Panc1 (cell line): Measurements from ENCODE around the gene ZNF492. TPM values are rescaled to one million over a fixed set of nuclear protein-coding genes. Genes with fewer than 3 reads are reported as not detected.

ENCODE experiments used
- ATAC-seq: fragments of 200-7000 bp; cut with Tn5 transposase; 2 replicates; pipeline ENCODE4 v1.9.1; 2020; ENCODE audit warnings: mild to moderate bottlenecking, moderate library complexity
- BruUV-seq: library from RNA; stranded (reverse); fragments of 400-500 nt; replicated peaks from 2 replicates; lab custom pipeline; 2021; lab: Mats Ljungman, UMichigan
- CTCF ChIA-PET: fragments of 300-600 bp; sonication (Branson Sonifier 250); formaldehyde crosslinking; loops from one replicate; lab custom pipeline; 2022; ENCODE audit warnings: antibody characterized with exemption; lab: Charles Lee
- POLR2A ChIA-PET: fragments of 300-600 bp; sonication (Branson Sonifier 250); formaldehyde crosslinking; loops from one replicate; lab custom pipeline; 2022; ENCODE audit warnings: antibody characterized with exemption; lab: Charles Lee
- DNase-seq: peaks from one replicate; pipeline ENCODE4 v3.0.0-alpha.2; 2010; ENCODE audit warnings: low read depth, low spot score
- H3K27ac ChIP-seq: 2 replicates; pipeline ENCODE4 v1.5.1; 2011; ENCODE audit warnings: mild to moderate bottlenecking, low read length, inconsistent platforms
- H3K27me3 ChIP-seq: fragments of 200-500 bp; sonication (Bioruptor generic); 2 replicates; pipeline ENCODE4 v1.6.0; 2014; ENCODE audit warnings: low read length, inconsistent platforms; ENCODE audit not compliant: control insufficient read depth, insufficient read depth
- H3K36me3 ChIP-seq: fragments of 200-500 bp; sonication (Bioruptor generic); 2 replicates; pipeline ENCODE4 v1.5.1; 2014; ENCODE audit warnings: inconsistent platforms, mild to moderate bottlenecking, low read length, moderate library complexity; ENCODE audit not compliant: control insufficient read depth, insufficient read depth
- H3K4me1 ChIP-seq: 2 replicates; pipeline ENCODE4 v1.5.1; 2011; ENCODE audit warnings: inconsistent platforms, mild to moderate bottlenecking, low read length, moderate library complexity; ENCODE audit not compliant: control insufficient read depth, insufficient read depth
- H3K4me3 ChIP-seq, 2 experiments: 2 replicates each; pipeline ENCODE4 v1.5.1; 2011 to 2012; ENCODE audit warnings: low read depth in 2 of 2, low read length in 2 of 2, mild to moderate bottlenecking in 2 of 2, inconsistent platforms in 1 of 2, moderate library complexity in 1 of 2
- H3K9me3 ChIP-seq: fragments of 200-500 bp; sonication (Bioruptor generic); 2 replicates; pipeline ENCODE4 v1.5.1; 2014; ENCODE audit warnings: low read depth, mild to moderate bottlenecking, inconsistent platforms, low read length, moderate library complexity; ENCODE audit not compliant: control insufficient read depth, insufficient read depth
- POLR2AphosphoS5 ChIP-seq: IDR thresholded peaks from 2 replicates; pipeline ENCODE4 v1.6.1; 2012; ENCODE audit warnings: mild to moderate bottlenecking, low read depth, low read length, moderate library complexity
- SIN3A ChIP-seq: IDR thresholded peaks from 2 replicates; pipeline ENCODE4 v1.6.1; 2012; ENCODE audit warnings: low read depth, mild to moderate bottlenecking, low read length, moderate library complexity, borderline replicate concordance; ENCODE audit not compliant: insufficient read depth
- TCF7L2 ChIP-seq: IDR thresholded peaks from 2 replicates; pipeline ENCODE4 v1.6.1; 2011; ENCODE audit warnings: mild to moderate bottlenecking, low read depth, low read length, inconsistent platforms
- in situ Hi-C: cut with HindIII; loops from 2 replicates; pipeline ENCODE4 v1.10.0; 2016; ENCODE audit warnings: low sequenced_read_pairs, low pct_unique_long_range_greater_than_20kb
- intact Hi-C: fragments of 100-400 bp; cut with micrococcal nuclease; formaldehyde crosslinking; loops from one replicate; pipeline ENCODE4 v1.10.0; 2022; ENCODE audit not compliant: unreplicated experiment
- total RNA-seq: library from RNA; stranded (reverse); gene quantifications from one replicate; pipeline ENCODE4 v1.2.1, GENCODE V29; 2021; ENCODE audit not compliant: unreplicated experiment
- TF ChIP-seq, protein P1 (sequence below): fragments of 450-650 bp; IDR thresholded peaks from 2 replicates; pipeline ENCODE4 v1.5.1; 2017; ENCODE audit warnings: mild to moderate bottlenecking
- TF ChIP-seq, protein P2 (sequence below), 2 experiments: IDR thresholded peaks; 2 replicates each; pipeline ENCODE4 v1.6.1; 2011 to 2012; ENCODE audit warnings: low read depth in 2 of 2, control low read depth in 1 of 2, low read length in 1 of 2, mild to moderate bottlenecking in 1 of 2, moderate library complexity in 1 of 2; ENCODE audit not compliant: insufficient read depth in 1 of 2

Gene ZNF492
- total RNA-seq, 1 experiment from 2014 or later = not detected

DNA sequence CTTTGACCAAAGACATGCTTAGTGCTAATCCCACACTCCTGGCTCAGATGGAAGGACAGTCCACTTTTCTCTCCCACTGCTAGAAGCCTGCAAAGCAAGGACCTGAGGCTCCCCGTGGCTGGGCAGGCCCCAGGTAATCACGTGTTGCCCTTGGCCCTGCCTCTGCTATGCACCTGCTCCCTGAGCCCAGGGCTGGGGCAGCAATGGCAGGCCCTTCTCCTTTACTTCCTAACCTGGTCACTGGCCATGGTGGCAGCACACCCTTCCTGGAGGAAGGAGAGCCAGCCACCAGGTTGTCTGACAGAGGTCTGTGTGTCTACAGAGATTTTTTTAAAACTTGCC is 27.9 kb upstream of the ZNF492 start:
- H3K27ac ChIP-seq = no peak overlapping the region
- CTCF ChIA-PET = no interaction called here
- no TSS peak for BruUV-seq
- in situ Hi-C loops (no loop called here), intact Hi-C loops (no loop called here)
- no peaks in the 10 kb centered on the region for H3K9me3 ChIP-seq
- H3K36me3 ChIP-seq = no peaks in the 10 kb centered on the region
- H3K4me3 ChIP-seq = no peak overlapping the region
- no peak for DNase-seq
- no peaks in the 10 kb centered on the region for H3K27me3 ChIP-seq
- ATAC-seq = no peak
- H3K4me1 ChIP-seq = no peaks in the 10 kb centered on the region
- TF ChIP-seq POLR2AphosphoS5 (no peak), TCF7L2 (no peak), SIN3A (no peak)
- TF ChIP-seq, protein P1, sequence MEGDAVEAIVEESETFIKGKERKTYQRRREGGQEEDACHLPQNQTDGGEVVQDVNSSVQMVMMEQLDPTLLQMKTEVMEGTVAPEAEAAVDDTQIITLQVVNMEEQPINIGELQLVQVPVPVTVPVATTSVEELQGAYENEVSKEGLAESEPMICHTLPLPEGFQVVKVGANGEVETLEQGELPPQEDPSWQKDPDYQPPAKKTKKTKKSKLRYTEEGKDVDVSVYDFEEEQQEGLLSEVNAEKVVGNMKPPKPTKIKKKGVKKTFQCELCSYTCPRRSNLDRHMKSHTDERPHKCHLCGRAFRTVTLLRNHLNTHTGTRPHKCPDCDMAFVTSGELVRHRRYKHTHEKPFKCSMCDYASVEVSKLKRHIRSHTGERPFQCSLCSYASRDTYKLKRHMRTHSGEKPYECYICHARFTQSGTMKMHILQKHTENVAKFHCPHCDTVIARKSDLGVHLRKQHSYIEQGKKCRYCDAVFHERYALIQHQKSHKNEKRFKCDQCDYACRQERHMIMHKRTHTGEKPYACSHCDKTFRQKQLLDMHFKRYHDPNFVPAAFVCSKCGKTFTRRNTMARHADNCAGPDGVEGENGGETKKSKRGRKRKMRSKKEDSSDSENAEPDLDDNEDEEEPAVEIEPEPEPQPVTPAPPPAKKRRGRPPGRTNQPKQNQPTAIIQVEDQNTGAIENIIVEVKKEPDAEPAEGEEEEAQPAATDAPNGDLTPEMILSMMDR = no peak
- TF ChIP-seq, protein P2, sequence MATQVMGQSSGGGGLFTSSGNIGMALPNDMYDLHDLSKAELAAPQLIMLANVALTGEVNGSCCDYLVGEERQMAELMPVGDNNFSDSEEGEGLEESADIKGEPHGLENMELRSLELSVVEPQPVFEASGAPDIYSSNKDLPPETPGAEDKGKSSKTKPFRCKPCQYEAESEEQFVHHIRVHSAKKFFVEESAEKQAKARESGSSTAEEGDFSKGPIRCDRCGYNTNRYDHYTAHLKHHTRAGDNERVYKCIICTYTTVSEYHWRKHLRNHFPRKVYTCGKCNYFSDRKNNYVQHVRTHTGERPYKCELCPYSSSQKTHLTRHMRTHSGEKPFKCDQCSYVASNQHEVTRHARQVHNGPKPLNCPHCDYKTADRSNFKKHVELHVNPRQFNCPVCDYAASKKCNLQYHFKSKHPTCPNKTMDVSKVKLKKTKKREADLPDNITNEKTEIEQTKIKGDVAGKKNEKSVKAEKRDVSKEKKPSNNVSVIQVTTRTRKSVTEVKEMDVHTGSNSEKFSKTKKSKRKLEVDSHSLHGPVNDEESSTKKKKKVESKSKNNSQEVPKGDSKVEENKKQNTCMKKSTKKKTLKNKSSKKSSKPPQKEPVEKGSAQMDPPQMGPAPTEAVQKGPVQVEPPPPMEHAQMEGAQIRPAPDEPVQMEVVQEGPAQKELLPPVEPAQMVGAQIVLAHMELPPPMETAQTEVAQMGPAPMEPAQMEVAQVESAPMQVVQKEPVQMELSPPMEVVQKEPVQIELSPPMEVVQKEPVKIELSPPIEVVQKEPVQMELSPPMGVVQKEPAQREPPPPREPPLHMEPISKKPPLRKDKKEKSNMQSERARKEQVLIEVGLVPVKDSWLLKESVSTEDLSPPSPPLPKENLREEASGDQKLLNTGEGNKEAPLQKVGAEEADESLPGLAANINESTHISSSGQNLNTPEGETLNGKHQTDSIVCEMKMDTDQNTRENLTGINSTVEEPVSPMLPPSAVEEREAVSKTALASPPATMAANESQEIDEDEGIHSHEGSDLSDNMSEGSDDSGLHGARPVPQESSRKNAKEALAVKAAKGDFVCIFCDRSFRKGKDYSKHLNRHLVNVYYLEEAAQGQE (IDR thresholded peaks at IDR 0.05; ENCODE audit: insufficient read depth in 1 of 2, low read depth in 2 of 2, low read length in 1 of 2) = no peak
- POLR2A ChIA-PET = no interaction called here

DNA sequence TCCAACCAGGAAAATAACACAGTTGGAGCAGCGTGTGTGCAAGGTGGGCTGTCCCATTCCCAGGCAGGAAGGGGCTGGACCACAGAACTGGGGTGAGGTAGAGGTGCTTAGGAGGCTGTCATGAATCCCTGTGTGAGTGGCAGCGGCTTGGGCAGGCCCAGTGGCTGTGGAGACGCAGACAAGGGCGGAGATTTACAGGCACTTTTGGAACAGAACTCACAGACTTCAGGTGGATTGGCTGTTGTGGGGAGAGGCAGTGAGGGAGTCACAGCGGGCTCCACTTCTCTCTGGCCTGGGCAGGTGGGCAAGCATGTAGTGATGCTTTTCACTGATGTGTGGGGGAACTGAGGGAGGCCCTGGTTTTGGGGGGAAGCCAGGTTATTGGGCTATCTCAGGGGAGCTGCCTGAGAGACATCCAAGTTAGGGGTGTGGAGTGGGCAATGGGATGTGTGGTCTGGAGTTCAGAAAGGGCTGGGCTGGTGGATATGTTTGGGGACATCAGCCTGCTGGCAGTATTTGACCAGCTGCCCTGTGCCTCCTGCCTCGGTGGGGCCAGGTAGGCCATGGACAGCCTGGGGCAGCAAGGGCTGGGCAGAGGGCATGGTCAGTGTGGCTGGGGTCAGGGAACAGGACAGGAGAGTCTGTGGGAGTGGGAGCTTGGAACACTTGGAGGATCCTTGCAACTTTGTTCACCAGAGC is 27.0 kb upstream of the ZNF492 start:
- BruUV-seq = no TSS peak
- ChIA-PET CTCF (no interaction called here), POLR2A (no interaction called here)
- in situ Hi-C loops (no loop called here), intact Hi-C loops (no loop called here)
- TF ChIP-seq, protein P1 = no peak
- TF ChIP-seq, protein P2 (IDR thresholded peaks at IDR 0.05; ENCODE audit: insufficient read depth in 1 of 2, low read depth in 2 of 2, low read length in 1 of 2) = no peak
- TF ChIP-seq POLR2AphosphoS5 (no peak), TCF7L2 (no peak), SIN3A (no peak)
- Histone ChIP-seq H3K27ac (no peak overlapping the region), H3K27me3 (no peaks in the 10 kb centered on the region), H3K4me1 (no peaks in the 10 kb centered on the region), H3K36me3 (no peaks in the 10 kb centered on the region), H3K9me3 (no peaks in the 10 kb centered on the region), H3K4me3 (no peak overlapping the region)
- DNase-seq = no peak
- ATAC-seq = no peak
